Measurements from ENCODE around the gene EEF1G.

The EEF1G gene

DNA sequence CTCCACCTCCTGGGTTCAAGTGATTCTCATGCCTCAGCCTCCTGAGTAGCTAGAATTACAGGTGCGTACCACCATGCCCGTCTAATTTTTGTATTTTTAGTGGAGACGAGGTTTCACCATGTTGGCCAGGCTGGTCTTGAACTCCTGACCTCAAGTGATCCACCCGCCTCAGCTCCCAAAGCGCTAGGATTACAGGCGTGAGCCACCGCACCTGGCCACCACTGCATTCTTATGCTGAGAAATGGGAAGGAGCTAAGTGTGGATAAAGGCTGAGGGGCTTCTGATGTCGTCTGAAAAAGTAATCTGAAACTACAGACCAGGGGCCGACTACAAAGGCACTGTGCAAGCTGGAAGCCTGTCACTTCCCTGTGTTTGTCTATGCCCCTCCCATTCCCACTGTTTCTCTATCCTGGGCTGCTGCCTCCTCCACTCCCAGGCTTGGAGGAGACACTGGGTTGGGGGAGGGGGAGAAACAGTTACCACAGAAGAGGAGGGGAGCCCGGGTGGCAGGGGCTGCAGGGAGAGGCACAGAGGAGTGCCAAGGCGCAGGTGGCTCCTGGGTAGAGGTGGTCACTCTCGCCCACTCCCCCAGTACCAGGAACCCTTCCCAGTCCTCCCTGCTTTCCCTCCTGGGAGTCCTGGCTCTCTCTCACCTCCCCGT, 30.9 kb upstream of the EEF1G start:
- DNase-seq, result no peak
- no peak overlapping the region for H3K4me3 ChIP-seq (ENCODE audit: control insufficient read depth in 1 of 7, extremely low read depth in 1 of 7, insufficient read depth in 4 of 7, low read depth in 2 of 7, low read length in 6 of 7)
- H3K36me3 ChIP-seq (ENCODE audit: control insufficient read depth in 4 of 4, insufficient read depth in 4 of 4, low read length in 3 of 4), result peaks cover 4 to 62% (median 42%) of the 10 kb centered on the region in 4 experiments
- 90% methylated on average over 5 of the region's 13 CpGs for WGBS (ENCODE audit: insufficient coverage)
- no peak overlapping the region for H3K27ac ChIP-seq (ENCODE audit: insufficient read depth in 1 of 2, low read depth in 1 of 2, low read length in 2 of 2, poor library complexity in 1 of 2, severe bottlenecking in 2 of 2)
- POLR2A ChIA-PET, result no interaction called here
- no peaks in the 10 kb centered on the region for H3K27me3 ChIP-seq (replicated peaks in 2 of 5; ENCODE audit: control insufficient read depth in 4 of 5, insufficient read depth in 5 of 5, low read length in 4 of 5)
- CTCF ChIA-PET, result interaction anchor here (1.1 to 4.1 kb wide), 4 partner anchors 10 to 180 kb away, joined by 3 to 21 read pairs (median 6); partner anchors contain the start of genes B3GAT3 and TUT1
- peaks cover 10 to 48% (median 33%) of the 10 kb centered on the region in 4 experiments for H3K4me1 ChIP-seq (ENCODE audit: control extremely low read depth in 1 of 4, control insufficient read depth in 4 of 4, insufficient read depth in 4 of 4, low read length in 3 of 4)
- H3K9me3 ChIP-seq (ENCODE audit: control extremely low read depth in 1 of 5, control insufficient read depth in 4 of 5, insufficient read depth in 2 of 5, low read depth in 1 of 5, low read length in 4 of 5), result no peaks in the 10 kb centered on the region

DNA sequence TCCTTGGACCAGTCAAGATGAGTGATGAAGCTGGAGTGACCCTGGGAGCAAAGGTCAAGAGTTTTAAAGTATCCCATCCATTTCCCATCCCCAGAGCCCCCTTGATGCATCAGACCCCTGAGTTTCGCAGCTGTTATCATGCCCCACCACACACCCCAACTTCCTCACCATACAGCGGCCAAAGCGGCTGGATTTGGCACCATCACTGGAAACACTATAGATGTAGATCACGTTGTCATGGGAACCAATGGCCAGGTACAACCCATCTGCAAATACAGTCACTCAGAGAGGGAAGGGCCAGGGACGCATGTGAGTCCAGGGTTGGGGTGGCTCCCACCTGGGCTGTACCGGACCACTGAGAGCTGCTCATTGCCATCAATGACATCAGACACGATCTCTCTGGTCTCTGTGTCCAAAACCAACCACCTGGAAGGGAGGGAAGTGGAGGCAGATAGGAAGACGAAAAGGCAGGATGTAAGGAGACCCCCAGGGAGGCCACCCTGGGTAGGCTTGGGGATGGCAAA, 30.1 kb upstream of the EEF1G start:
- 81% methylated on average over 6 of the region's 8 CpGs for WGBS (ENCODE audit: insufficient coverage)
- POLR2A ChIA-PET, result interaction anchor here (3.1 kb wide), 1 partner anchor 9 kb away, joined by 10 read pairs; the partner anchor contains the start of genes EML3 and ROM1
- Histone ChIP-seq H3K4me3 (ENCODE audit: control insufficient read depth in 1 of 7, extremely low read depth in 1 of 7, insufficient read depth in 4 of 7, low read depth in 2 of 7, low read length in 6 of 7) (no peak overlapping the region), H3K4me1 (ENCODE audit: control extremely low read depth in 1 of 4, control insufficient read depth in 4 of 4, insufficient read depth in 4 of 4, low read length in 3 of 4) (peaks cover 16 to 48% (median 39%) of the 10 kb centered on the region in 4 experiments), H3K27me3 (replicated peaks in 2 of 5; ENCODE audit: control insufficient read depth in 4 of 5, insufficient read depth in 5 of 5, low read length in 4 of 5) (no peaks in the 10 kb centered on the region), H3K9me3 (ENCODE audit: control extremely low read depth in 1 of 5, control insufficient read depth in 4 of 5, insufficient read depth in 2 of 5, low read depth in 1 of 5, low read length in 4 of 5) (no peaks in the 10 kb centered on the region), H3K36me3 (ENCODE audit: control insufficient read depth in 4 of 4, insufficient read depth in 4 of 4, low read length in 3 of 4) (peaks cover 4 to 58% (median 37%) of the 10 kb centered on the region in 4 experiments), H3K27ac (ENCODE audit: insufficient read depth in 1 of 2, low read depth in 1 of 2, low read length in 2 of 2, poor library complexity in 1 of 2, severe bottlenecking in 2 of 2) (no peak overlapping the region)
- peak in 2 of 3 donors; percentile 45 to 58 for DNase-seq
- CTCF ChIA-PET, result interaction anchor here (0.8 to 4.1 kb wide), 5 partner anchors 9 to 179 kb away, joined by 3 to 21 read pairs (median 5); partner anchors contain the start of genes B3GAT3 and TUT1

DNA sequence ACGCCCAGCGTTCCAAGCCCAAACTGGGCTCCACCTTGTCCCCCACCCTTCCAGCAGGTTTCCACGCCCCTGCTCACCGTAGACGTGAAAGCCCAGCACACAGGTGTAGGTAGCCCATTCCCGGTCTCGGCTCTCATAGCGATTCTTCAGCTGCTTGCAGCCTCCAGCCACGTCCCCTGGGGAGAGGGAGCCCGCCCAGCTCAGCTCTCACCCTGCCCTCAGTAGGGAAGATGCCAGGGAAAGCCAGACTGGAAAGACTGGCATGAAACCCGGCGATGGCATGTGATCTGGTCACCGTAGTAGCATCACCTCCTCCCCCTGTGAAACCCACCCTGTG, 29.3 kb upstream of the EEF1G start:
- no peaks in the 10 kb centered on the region for H3K9me3 ChIP-seq (ENCODE audit: control extremely low read depth in 1 of 5, control insufficient read depth in 4 of 5, insufficient read depth in 2 of 5, low read depth in 1 of 5, low read length in 4 of 5)
- ChIA-PET CTCF (interaction anchor here (0.8 to 4.1 kb wide), 5 partner anchors 8 to 178 kb away, joined by 3 to 21 read pairs (median 7); partner anchors contain the start of genes EML3, ROM1 and TUT1), POLR2A (interaction anchor here (3.1 to 3.3 kb wide), 2 partner anchors 10 to 11 kb away, joined by 10 to 30 read pairs; partner anchors contain the start of genes EML3, ROM1 and TUT1)
- H3K4me1 ChIP-seq (ENCODE audit: control extremely low read depth in 1 of 4, control insufficient read depth in 4 of 4, insufficient read depth in 4 of 4, low read length in 3 of 4), result peaks cover 18 to 48% (median 39%) of the 10 kb centered on the region in 4 experiments
- no peak for DNase-seq
- H3K4me3 ChIP-seq (ENCODE audit: control insufficient read depth in 1 of 7, extremely low read depth in 1 of 7, insufficient read depth in 4 of 7, low read depth in 2 of 7, low read length in 6 of 7), result peak overlapping the region in 1 of 7 experiments; percentile 94
- 98% methylated on average over 13 of the region's 13 CpGs for WGBS (ENCODE audit: insufficient coverage)
- no peak overlapping the region for H3K27ac ChIP-seq (ENCODE audit: insufficient read depth in 1 of 2, low read depth in 1 of 2, low read length in 2 of 2, poor library complexity in 1 of 2, severe bottlenecking in 2 of 2)
- no peaks in the 10 kb centered on the region for H3K27me3 ChIP-seq (replicated peaks in 2 of 5; ENCODE audit: control insufficient read depth in 4 of 5, insufficient read depth in 5 of 5, low read length in 4 of 5)
- peaks cover 3 to 58% (median 37%) of the 10 kb centered on the region in 4 experiments for H3K36me3 ChIP-seq (ENCODE audit: control insufficient read depth in 4 of 4, insufficient read depth in 4 of 4, low read length in 3 of 4)

DNA sequence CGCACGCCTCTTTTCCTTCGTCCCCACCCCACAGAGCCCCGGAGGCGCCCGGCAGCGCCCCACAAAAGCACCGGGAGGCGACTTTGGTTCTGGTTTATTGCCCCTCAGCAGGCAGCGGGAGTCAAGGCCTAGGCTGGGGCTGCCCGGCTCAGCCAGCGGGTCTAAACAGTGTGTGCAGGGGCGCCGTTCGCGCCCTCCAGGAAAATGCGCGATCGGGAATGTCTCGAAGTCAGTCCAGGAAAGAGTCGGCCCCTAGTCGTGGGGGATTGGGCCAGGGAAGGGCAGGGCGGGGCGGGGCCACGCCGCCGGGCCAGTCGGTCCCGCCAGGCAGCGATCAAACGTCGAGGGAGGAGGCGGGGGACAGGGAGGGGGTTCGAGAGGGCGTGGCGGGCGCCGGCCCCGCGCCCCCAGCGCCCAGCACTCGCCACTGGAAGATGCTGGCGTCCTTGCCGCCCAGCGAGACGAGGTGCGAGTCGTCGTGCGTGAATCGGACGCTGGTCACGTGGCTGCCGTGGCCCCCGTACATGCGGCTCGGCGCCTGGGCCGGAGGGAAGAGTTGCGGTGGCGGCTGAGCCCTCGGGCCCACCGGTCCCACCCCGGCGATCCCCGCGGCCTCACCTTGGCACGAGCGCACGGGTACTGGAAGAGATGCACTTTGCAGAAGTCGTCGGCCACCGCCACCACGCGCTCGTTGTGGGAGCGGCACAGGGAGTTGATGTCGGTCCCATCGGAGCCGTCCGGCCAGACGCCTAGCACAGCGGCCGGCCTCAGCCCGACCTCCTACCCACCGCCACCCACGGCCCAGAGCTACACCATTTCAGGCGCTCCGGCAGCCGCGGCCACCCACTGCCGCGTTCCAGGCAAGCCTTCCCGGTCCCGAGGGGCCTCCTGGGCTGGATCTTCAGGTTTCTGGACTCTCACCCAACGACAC, 28.7 kb upstream of the EEF1G start:
- Histone ChIP-seq H3K4me3 (ENCODE audit: control insufficient read depth in 1 of 7, extremely low read depth in 1 of 7, insufficient read depth in 4 of 7, low read depth in 2 of 7, low read length in 6 of 7) (peak overlapping the region; percentile 51 to 97 (median 72)), H3K9me3 (ENCODE audit: control extremely low read depth in 1 of 5, control insufficient read depth in 4 of 5, insufficient read depth in 2 of 5, low read depth in 1 of 5, low read length in 4 of 5) (no peaks in the 10 kb centered on the region), H3K36me3 (ENCODE audit: control insufficient read depth in 4 of 4, insufficient read depth in 4 of 4, low read length in 3 of 4) (peaks cover 5 to 64% (median 43%) of the 10 kb centered on the region in 4 experiments), H3K27me3 (replicated peaks in 2 of 5; ENCODE audit: control insufficient read depth in 4 of 5, insufficient read depth in 5 of 5, low read length in 4 of 5) (no peaks in the 10 kb centered on the region), H3K4me1 (ENCODE audit: control extremely low read depth in 1 of 4, control insufficient read depth in 4 of 4, insufficient read depth in 4 of 4, low read length in 3 of 4) (peaks cover 18 to 43% (median 33%) of the 10 kb centered on the region in 4 experiments), H3K27ac (ENCODE audit: insufficient read depth in 1 of 2, low read depth in 1 of 2, low read length in 2 of 2, poor library complexity in 1 of 2, severe bottlenecking in 2 of 2) (peak overlapping the region in 1 of 2 experiments; percentile 94)
- 40% methylated on average over 81 of the region's 96 CpGs for WGBS (ENCODE audit: insufficient coverage)
- ChIA-PET POLR2A (interaction anchor here (0.8 to 3.3 kb wide), 4 partner anchors 10 to 239 kb away, joined by 4 to 30 read pairs (median 8); partner anchors contain the start of genes EEF1G, EML3, ROM1 and TUT1), CTCF (interaction anchor here (0.9 to 4.1 kb wide), 8 partner anchors 8 to 178 kb away, joined by 3 to 21 read pairs (median 8); partner anchors contain the start of genes EML3, GNG3, ROM1 and TUT1)
- DNase-seq, result peak in 2 of 3 donors; percentile 45 to 54

DNA sequence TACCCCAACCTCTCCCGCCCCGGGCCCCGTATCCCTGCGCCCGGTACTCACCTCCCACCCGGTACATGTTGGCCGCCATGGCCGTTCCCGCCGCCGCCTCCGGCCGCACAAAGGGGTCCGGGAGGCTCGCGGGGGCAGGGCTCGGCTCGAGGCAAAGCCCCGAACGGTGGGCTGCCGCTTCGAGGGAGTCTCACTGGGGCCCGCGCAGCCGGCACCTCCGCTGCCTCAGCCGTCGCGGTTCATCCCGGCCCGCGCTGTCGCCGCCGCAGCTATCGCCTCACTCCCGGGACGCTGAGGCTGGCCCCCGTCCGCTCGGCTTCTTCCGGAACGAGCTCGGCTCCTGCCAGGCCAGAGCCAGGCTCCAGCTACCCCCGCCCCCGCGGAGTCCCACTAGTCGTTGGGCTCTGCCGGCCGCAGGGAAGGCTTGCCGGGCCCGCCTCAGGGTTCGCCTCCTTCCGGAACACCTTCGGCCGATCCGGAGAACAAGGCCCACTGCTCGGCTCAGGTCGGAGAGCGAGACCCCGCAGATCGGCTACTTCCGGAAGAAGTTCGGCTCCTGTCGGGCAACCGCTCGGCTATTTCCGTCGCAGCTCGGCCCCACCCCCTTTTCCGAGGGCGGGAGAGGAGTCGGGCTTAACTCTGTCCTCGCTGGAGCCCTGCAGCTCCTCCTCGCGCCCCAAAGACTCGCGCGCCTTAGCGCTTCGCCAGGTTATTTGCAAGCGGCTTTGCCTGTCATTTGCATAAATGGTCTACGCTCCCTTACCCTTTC, 27.9 kb upstream of the EEF1G start, which contains the start of gene MTA2:
Gene MTA2, minus strand, starts transcription at position 494 of the 769 bp plus-strand sequence. Its CDS starts 415 bp downstream, at position 79.
- H3K27me3 ChIP-seq (replicated peaks in 2 of 5; ENCODE audit: control insufficient read depth in 4 of 5, insufficient read depth in 5 of 5, low read length in 4 of 5), result no peaks in the 10 kb centered on the region
- H3K4me3 ChIP-seq (ENCODE audit: control insufficient read depth in 1 of 7, extremely low read depth in 1 of 7, insufficient read depth in 4 of 7, low read depth in 2 of 7, low read length in 6 of 7), result peak within 1 kb of the TSS; percentile 71 to 97 (median 94)
- POLR2A ChIA-PET, result interaction anchor here (0.5 to 3.3 kb wide), 7 partner anchors 10 to 280 kb away, joined by 3 to 30 read pairs (median 4); partner anchors contain the start of genes EEF1G, EML3, ROM1 and STX5
- peaks cover 6 to 67% (median 43%) of the 10 kb centered on the region in 4 experiments for H3K36me3 ChIP-seq (ENCODE audit: control insufficient read depth in 4 of 4, insufficient read depth in 4 of 4, low read length in 3 of 4)
- peak within 1 kb of the TSS; percentile 85 to 94 for H3K27ac ChIP-seq (ENCODE audit: insufficient read depth in 1 of 2, low read depth in 1 of 2, low read length in 2 of 2, poor library complexity in 1 of 2, severe bottlenecking in 2 of 2)
- H3K4me1 ChIP-seq (ENCODE audit: control extremely low read depth in 1 of 4, control insufficient read depth in 4 of 4, insufficient read depth in 4 of 4, low read length in 3 of 4), result peaks cover 18 to 43% (median 32%) of the 10 kb centered on the region in 4 experiments
- DNase-seq, result peak; percentile 98 to 99 (median 99)
- WGBS (ENCODE audit: insufficient coverage), result under 1% methylated on average over 83 of the region's 83 CpGs
- no peaks in the 10 kb centered on the region for H3K9me3 ChIP-seq (ENCODE audit: control extremely low read depth in 1 of 5, control insufficient read depth in 4 of 5, insufficient read depth in 2 of 5, low read depth in 1 of 5, low read length in 4 of 5)
- CTCF ChIA-PET, result interaction anchor here (0.7 to 2.6 kb wide), 7 partner anchors 9 to 177 kb away, joined by 3 to 15 read pairs (median 6); partner anchors contain the start of genes EML3, GNG3, ROM1 and TUT1

DNA sequence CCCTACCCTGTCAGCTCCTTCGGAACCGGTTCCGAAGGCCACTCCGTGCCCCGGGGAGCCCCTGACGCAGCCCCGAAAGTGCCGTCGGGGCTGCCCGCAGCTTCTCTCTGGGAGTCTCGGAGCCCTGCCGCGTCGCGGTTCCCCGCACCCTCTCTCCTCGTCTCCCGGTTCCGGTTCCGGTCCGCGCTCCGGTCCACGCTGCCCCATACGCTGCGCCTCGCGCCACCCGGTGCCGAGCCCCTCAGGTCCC, 27.4 kb upstream of the EEF1G start:
- CTCF ChIA-PET, result interaction anchor here (0.7 to 2.6 kb wide), 6 partner anchors 8 to 177 kb away, joined by 3 to 15 read pairs (median 4); partner anchors contain the start of genes GNG3 and TUT1

More for the DNA sequence above, 27.4 kb upstream of the EEF1G start:
- Histone ChIP-seq H3K4me1 (ENCODE audit: control extremely low read depth in 1 of 4, control insufficient read depth in 4 of 4, insufficient read depth in 4 of 4, low read length in 3 of 4) (peaks cover 18 to 43% (median 32%) of the 10 kb centered on the region in 4 experiments), H3K27ac (ENCODE audit: insufficient read depth in 1 of 2, low read depth in 1 of 2, low read length in 2 of 2, poor library complexity in 1 of 2, severe bottlenecking in 2 of 2) (peak overlapping the region; percentile 85 to 94), H3K4me3 (ENCODE audit: control insufficient read depth in 1 of 7, extremely low read depth in 1 of 7, insufficient read depth in 4 of 7, low read depth in 2 of 7, low read length in 6 of 7) (peak overlapping the region; percentile 71 to 97 (median 94)), H3K9me3 (ENCODE audit: control extremely low read depth in 1 of 5, control insufficient read depth in 4 of 5, insufficient read depth in 2 of 5, low read depth in 1 of 5, low read length in 4 of 5) (no peaks in the 10 kb centered on the region), H3K36me3 (ENCODE audit: control insufficient read depth in 4 of 4, insufficient read depth in 4 of 4, low read length in 3 of 4) (peaks cover 10 to 68% (median 44%) of the 10 kb centered on the region in 4 experiments), H3K27me3 (replicated peaks in 2 of 5; ENCODE audit: control insufficient read depth in 4 of 5, insufficient read depth in 5 of 5, low read length in 4 of 5) (no peaks in the 10 kb centered on the region)
- 0% methylated on average over 30 of the region's 30 CpGs for WGBS (ENCODE audit: insufficient coverage)
- POLR2A ChIA-PET, result interaction anchor here (1.2 to 3.3 kb wide), 5 partner anchors 9 to 280 kb away, joined by 3 to 30 read pairs (median 7); partner anchors contain the start of genes EEF1G, EML3, ROM1 and TUT1
- DNase-seq, result peak in 1 of 3 donors; percentile 21
